HAP-1 (cell line): ENCODE results near the gene TSHZ2.

Source experiments
- DNase-seq, 2 experiments: peaks; one replicate each; pipeline ENCODE4 v3.0.0-alpha.2; 2016 to 2020; ENCODE audit warnings: low spot score in 2 of 2
- H3K27me3 ChIP-seq: fragments of 250-450 bp; sonication (Bioruptor Pico); 2 replicates; pipeline ENCODE4 v1.5.1; 2020; ENCODE audit warnings: low read depth, mild to moderate bottlenecking, moderate library complexity
- H3K36me3 ChIP-seq: fragments of 250-450 bp; sonication (Bioruptor Pico); replicated peaks from 2 replicates; pipeline ENCODE4 v1.5.1; 2020; ENCODE audit warnings: mild to moderate bottlenecking
- H3K4me1 ChIP-seq: fragments of 250-450 bp; sonication (Bioruptor Pico); 2 replicates; pipeline ENCODE4 v1.5.1; 2020; ENCODE audit warnings: mild to moderate bottlenecking
- H3K4me3 ChIP-seq: fragments of 250-450 bp; sonication (Bioruptor Pico); 2 replicates; pipeline ENCODE4 v1.5.1; 2020; ENCODE audit warnings: mild to moderate bottlenecking, moderate library complexity
- H3K9me3 ChIP-seq: fragments of 250-450 bp; sonication (Bioruptor Pico); 2 replicates; pipeline ENCODE4 v1.5.1; 2020; ENCODE audit warnings: mild to moderate bottlenecking, moderate library complexity
- in situ Hi-C: fragments of 300-500 bp; cut with MboI; formaldehyde crosslinking; loops from 3 replicates; pipeline ENCODE4 v1.14.3; 2020; ENCODE audit warnings: low sequenced_read_pairs, inconsistent platforms, mixed read lengths

The TSHZ2 gene

DNA sequence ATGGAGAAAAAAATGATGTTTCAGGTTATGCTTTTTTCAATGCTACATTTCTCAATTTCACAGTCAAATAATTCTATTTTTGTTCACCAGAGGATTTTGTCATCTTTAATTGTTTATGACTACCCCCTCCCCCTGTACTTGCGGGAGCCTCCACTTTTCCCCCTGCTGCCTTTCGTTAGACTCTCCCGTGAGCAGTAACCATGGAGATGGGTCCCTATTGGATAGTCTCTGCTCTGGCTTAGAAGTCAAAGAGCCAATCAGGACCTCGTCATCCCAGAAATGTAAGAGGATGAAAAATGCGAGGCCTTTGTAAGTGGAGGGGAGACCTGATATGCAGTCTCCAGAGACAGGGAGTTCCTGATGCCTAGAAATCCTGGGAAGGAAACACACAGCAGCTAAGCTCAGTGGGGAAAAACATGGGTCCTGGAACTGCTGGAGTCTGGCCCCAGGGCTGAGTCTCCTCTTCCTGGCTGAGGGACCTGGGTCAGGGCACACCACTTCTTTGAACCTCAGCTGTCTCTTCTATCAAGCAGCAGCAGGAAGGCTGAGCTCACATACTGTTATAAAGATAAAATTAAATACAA lies 298.7 kb downstream of the TSHZ2 start:
- no peaks in the 10 kb centered on the region for H3K4me1 ChIP-seq
- no peaks in the 10 kb centered on the region for H3K27me3 ChIP-seq
- H3K4me3 ChIP-seq, result no peak overlapping the region
- no peaks in the 10 kb centered on the region for H3K9me3 ChIP-seq
- in situ Hi-C loops, result no loop called here
- no peak for DNase-seq
- no peaks in the 10 kb centered on the region for H3K36me3 ChIP-seq

DNA sequence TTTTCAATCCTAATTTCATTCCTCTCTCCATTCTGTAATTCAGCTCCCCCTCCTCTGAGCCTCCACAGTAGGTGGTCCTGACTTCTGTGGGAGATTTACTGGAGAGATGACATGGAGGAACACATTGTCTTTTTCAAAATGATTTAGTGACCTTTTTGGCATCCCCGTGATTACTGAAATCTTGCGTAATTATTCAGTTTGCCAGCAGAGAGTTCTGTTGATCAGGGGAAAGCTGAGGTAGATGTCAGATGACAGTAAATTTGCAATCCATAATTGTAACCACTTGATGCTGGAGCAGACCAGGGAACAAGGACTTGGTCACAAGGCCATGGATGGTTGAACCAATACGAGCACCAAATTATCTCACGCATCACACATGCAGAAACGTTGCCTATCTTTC lies 302.2 kb downstream of the TSHZ2 start:
- H3K9me3 ChIP-seq, result no peaks in the 10 kb centered on the region
- H3K4me1 ChIP-seq, result no peaks in the 10 kb centered on the region
- in situ Hi-C loops, result no loop called here
- no peak overlapping the region for H3K4me3 ChIP-seq
- H3K27me3 ChIP-seq, result 0 out of 2 replicates have a peak, but pooled peaks cover 3% of the 10 kb centered on the region
- DNase-seq, result no peak
- no peaks in the 10 kb centered on the region for H3K36me3 ChIP-seq

DNA sequence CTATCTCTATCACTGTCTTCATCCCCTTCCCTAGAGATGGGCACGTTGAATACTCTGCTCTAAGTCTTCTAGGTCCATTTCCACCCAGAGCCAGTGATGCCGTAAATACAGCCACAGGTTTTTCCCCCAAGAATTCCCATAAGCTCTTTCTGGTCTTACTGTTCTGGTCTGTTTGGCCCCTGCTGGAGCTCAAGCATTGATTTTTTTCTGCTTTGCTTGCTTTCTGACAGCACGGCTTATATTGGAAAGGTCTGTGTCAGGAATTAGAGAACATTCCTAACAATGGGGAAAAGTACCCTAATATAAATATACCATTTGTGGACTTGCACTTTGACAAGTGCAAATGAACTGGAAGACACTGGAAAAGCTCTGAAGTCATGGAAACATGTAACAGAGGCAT lies 302.6 kb downstream of the TSHZ2 start:
- in situ Hi-C loops, result no loop called here

DNA sequence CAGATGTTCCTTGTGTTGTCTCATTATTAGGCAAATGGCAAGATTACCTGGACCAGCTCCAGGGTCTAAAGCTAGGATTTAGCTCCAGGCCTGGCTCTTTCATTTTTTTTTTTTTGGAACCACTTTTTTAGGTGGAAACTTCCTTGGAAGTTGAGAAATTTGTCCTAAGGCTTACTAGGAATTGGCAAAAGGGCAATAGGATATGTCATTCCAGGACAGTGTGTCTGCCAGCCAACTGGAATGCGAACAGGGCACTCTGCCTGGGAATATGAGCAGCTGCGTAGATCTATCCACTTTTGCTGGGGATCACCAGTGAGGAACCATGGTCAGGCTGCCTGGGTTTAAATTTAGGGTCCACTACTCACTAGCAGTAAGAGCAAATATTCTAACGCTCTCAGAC lies 304.0 kb downstream of the TSHZ2 start:
- Histone ChIP-seq H3K9me3 (no peaks in the 10 kb centered on the region), H3K4me1 (no peaks in the 10 kb centered on the region), H3K27me3 (0 out of 2 replicates have a peak, but pooled peaks cover 3% of the 10 kb centered on the region), H3K36me3 (no peaks in the 10 kb centered on the region), H3K4me3 (no peak overlapping the region)
- no peak for DNase-seq
- in situ Hi-C loops, result no loop called here

More for the DNA sequence above, 302.6 kb downstream of the TSHZ2 start:
- no peak for DNase-seq
- Histone ChIP-seq H3K4me1 (no peaks in the 10 kb centered on the region), H3K4me3 (no peak overlapping the region), H3K9me3 (no peaks in the 10 kb centered on the region), H3K27me3 (0 out of 2 replicates have a peak, but pooled peaks cover 3% of the 10 kb centered on the region), H3K36me3 (no peaks in the 10 kb centered on the region)

DNA sequence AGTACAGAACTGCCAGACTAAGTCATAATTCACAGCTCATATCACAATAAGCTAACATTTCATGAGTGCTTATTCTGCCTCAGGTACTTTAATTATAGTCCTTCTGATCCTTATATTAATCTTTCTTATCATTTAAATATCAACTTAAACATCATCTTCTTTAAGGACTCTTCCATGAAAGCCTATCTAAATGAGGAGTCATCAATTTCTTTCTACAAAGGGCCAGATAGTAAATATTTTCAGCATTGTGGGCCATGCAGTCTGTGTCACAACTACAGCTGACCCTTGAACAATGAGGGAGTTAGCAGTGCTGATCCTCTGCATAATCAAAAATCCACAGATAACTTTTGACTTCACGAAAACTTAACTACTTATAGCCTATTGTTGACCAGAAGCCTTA lies 306.4 kb downstream of the TSHZ2 start:
- Histone ChIP-seq H3K27me3 (0 out of 2 replicates have a peak, but pooled peaks cover 4% of the 10 kb centered on the region), H3K4me1 (no peaks in the 10 kb centered on the region), H3K36me3 (no peaks in the 10 kb centered on the region), H3K4me3 (no peak overlapping the region), H3K9me3 (no peaks in the 10 kb centered on the region)
- in situ Hi-C loops, result no loop called here
- no peak for DNase-seq

DNA sequence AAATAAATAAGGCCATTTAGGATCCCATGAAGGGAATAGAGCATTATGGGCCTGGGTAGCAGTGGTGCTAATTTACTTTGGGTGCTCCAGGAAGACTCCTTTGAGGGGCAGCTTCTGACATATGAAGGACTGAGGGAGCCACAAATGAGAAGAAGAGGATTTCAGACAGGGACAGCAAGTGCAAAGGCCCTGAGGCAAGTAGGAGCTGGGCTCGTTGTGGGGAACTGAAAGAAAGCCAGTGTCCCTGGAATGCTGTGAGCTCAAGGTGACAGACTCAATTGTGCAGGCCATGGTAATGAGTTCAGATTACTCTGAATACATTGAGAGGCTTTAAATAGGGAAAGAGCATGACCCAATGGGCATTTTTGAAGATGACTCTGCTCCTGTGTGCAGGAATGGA lies 307.6 kb downstream of the TSHZ2 start:
- Histone ChIP-seq H3K4me3 (no peak overlapping the region), H3K4me1 (no peaks in the 10 kb centered on the region), H3K36me3 (no peaks in the 10 kb centered on the region), H3K27me3 (0 out of 2 replicates have a peak, but pooled peaks cover 5% of the 10 kb centered on the region), H3K9me3 (no peaks in the 10 kb centered on the region)
- DNase-seq, result no peak
- in situ Hi-C loops, result no loop called here

DNA sequence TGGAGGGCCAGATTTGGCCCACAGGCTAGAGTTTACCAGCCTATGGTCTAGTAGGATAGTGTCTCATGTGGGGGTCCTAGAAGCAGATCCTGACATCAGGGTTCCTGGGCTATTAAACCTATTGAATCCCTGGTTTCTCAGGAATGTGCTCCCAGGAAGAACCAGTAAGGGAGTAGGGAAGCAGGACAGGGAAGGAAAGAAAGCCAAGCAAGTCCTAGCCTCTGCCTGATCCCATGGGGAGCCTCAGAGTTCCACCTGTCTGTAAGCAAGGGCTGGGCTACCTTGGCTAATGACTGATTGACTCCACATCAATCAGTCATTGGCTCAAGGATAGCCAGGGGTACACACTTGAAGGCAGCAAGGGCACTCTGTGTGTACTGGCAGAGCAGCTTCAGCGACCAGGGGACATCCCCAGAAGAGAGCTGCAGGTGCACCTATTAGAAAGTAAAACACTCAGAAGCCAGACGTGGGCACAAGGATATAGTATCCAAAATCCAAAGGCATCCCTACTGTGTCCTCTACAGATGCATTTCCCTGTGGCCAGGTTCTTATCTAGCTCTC lies 309.5 kb downstream of the TSHZ2 start:
- Histone ChIP-seq H3K27me3 (0 out of 2 replicates have a peak, but pooled peaks cover 6% of the 10 kb centered on the region), H3K36me3 (no peaks in the 10 kb centered on the region), H3K4me3 (no peak overlapping the region), H3K4me1 (no peaks in the 10 kb centered on the region), H3K9me3 (no peaks in the 10 kb centered on the region)
- DNase-seq, result no peak
- in situ Hi-C loops, result no loop called here

DNA sequence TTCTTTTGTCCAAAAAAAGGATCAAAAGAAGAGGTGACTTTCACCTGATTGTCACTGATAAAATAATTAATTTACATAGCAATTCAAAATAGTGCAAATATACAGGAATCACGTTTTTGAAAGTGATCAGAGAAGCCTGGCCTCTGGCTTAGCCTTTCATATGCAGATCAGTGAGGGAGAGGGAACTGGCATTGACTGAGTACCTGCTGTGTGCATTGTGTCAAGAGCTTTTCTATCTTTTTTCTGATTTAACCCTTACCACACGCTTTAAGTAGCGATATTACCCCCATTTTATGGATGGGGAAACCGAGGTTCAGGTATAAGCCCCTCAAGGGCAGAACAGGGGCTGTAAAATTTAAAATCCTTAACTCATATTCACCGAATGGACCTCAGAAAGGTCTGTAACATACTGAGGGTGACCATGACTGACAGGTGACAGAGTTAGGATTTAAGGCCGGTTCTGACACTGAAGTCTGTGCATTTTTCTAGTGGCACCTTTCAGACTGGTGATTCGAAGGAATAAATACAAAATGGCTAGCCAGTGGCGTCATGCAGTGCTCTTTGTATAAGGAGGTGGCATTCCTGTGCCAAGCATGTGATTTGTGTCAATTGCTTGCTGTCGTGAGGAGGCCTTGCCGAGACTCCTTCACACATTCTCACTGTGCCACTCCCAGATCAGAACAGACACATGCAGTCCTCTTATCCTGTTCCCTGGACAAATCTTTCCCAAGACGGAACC lies 310.2 kb downstream of the TSHZ2 start:
- H3K4me3 ChIP-seq, result no peak overlapping the region
- no peaks in the 10 kb centered on the region for H3K4me1 ChIP-seq
- H3K9me3 ChIP-seq, result no peaks in the 10 kb centered on the region
- H3K27me3 ChIP-seq, result 0 out of 2 replicates have a peak, but pooled peaks cover 6% of the 10 kb centered on the region
- H3K36me3 ChIP-seq, result no peaks in the 10 kb centered on the region
- in situ Hi-C loops, result no loop called here
- DNase-seq, result peak in 1 of 2 experiments; percentile 17

DNA sequence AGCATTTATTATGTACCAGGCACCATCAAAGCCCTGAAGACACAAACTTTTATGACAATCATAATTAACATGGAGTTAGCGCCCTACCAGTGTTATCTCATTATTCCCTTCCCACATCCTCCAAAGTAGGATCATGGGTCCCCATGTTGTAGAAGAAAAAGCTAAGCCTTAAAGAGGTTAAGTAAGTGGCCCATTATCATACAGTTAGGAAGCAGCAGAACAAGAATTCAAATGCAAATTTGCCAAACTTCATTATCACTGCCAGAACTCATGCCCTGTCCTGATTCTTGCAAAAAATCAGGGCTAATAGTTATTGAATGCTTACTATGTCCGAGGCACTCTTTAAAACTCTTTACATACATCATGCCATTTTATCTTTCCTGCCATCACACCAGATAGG lies 310.9 kb downstream of the TSHZ2 start:
- Histone ChIP-seq H3K4me1 (no peaks in the 10 kb centered on the region), H3K4me3 (no peak overlapping the region), H3K27me3 (0 out of 2 replicates have a peak, but pooled peaks cover 6% of the 10 kb centered on the region), H3K9me3 (no peaks in the 10 kb centered on the region), H3K36me3 (no peaks in the 10 kb centered on the region)
- in situ Hi-C loops, result no loop called here
- DNase-seq, result no peak

DNA sequence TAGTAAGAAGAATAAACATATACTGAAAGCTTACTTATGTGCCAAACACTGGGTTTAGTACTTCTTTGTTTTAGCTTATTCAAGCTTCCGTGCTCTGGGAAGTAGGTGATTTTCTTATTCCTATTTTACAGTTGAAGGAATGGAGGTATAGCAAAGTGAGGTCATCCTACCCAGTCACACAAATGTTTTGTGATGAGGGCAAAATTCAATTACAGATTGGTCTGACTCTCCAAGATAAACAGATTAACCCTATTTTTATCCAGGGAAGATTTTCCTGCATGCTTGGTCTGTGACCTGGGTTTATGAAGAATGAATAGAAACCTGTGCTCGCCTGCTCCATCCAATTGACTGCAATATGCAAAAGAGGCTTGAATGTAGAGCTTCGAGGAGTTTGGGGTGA lies 311.4 kb downstream of the TSHZ2 start:
- no peak for DNase-seq
- no peaks in the 10 kb centered on the region for H3K9me3 ChIP-seq
- H3K4me1 ChIP-seq, result no peaks in the 10 kb centered on the region
- no peak overlapping the region for H3K4me3 ChIP-seq
- no peaks in the 10 kb centered on the region for H3K36me3 ChIP-seq
- in situ Hi-C loops, result no loop called here
- 0 out of 2 replicates have a peak, but pooled peaks cover 6% of the 10 kb centered on the region for H3K27me3 ChIP-seq

DNA sequence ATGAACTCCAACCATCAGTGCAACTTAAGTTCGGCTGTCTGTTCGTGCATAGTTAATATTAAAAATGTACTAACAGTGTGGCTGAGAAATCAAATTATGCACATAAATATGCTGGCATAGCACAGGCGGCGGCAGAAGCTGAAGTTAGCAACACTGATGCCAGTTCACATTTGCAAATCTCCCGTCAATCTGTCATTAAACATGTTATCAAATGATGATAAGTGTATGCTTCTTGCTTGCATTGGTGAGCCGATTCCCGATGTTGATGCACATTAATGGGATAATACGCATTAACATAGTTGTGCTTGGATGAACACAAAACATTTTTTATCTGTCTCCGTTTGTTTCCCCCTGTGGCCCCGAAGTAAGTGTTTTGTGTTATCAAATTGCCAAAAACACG lies 312.1 kb downstream of the TSHZ2 start:
- Histone ChIP-seq H3K4me3 (no peak overlapping the region), H3K36me3 (no peaks in the 10 kb centered on the region), H3K9me3 (no peaks in the 10 kb centered on the region), H3K4me1 (no peaks in the 10 kb centered on the region), H3K27me3 (0 out of 2 replicates have a peak, but pooled peaks cover 6% of the 10 kb centered on the region)
- in situ Hi-C loops, result no loop called here
- DNase-seq, result no peak

DNA sequence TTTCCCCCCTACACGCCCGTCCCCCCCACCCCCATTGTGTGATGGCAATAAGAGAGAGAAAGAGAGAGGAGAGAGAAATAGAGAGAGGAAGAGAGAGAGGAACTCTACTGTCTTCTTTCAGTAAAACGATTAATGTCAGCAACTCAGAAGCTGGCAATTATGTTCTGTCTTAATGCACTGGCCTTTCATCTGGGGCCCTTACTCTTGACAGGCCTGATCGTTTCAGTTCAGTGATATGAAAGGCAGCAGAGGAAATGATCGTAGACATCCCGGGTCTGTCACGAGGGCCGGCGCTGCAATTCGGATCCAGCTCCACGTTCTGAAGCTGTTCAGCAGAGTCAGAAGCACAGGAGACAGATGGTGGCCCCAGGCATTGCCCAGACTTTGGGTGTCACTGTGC lies 312.5 kb downstream of the TSHZ2 start:
- no peaks in the 10 kb centered on the region for H3K9me3 ChIP-seq
- no peak for DNase-seq
- H3K27me3 ChIP-seq, result 0 out of 2 replicates have a peak, but pooled peaks cover 6% of the 10 kb centered on the region
- H3K36me3 ChIP-seq, result no peaks in the 10 kb centered on the region
- H3K4me1 ChIP-seq, result no peaks in the 10 kb centered on the region
- no peak overlapping the region for H3K4me3 ChIP-seq
- in situ Hi-C loops, result no loop called here

DNA sequence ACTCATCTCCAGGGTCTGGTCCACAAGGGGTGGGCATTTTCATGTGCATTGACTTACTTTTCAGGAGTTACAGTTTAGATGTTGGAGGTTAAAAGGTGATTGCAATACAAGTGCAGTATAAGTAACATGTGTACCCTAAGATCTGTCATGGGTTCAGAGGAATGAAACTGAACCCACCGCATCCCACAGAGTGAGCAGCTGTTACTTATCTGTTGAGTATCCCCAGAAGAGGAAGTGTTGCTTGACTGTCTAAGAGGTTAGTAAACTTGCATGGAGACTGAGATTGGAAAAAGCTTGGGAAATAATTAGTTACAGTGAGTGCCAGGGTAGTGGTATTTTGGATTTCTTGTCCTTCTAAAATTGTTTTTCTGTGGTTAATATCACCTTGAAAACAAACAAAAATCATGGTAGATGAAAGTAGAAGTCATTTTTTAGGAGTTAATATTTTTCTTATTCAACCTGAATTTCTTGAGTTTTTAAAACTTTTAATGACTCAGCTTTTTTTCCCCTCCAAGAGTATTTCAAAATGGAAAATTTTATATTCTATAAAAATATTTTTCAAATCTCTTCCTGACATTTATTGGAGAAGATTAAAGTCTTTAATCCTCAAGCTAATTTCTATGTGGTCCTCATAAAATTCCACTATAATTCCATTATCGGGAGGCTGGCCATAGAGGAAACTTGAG lies 315.3 kb downstream of the TSHZ2 start:
- no peak for DNase-seq
- Histone ChIP-seq H3K27me3 (0 out of 2 replicates have a peak, but pooled peaks cover 6% of the 10 kb centered on the region), H3K36me3 (no peaks in the 10 kb centered on the region), H3K4me1 (no peaks in the 10 kb centered on the region), H3K9me3 (no peaks in the 10 kb centered on the region), H3K4me3 (no peak overlapping the region)
- in situ Hi-C loops, result no loop called here

DNA sequence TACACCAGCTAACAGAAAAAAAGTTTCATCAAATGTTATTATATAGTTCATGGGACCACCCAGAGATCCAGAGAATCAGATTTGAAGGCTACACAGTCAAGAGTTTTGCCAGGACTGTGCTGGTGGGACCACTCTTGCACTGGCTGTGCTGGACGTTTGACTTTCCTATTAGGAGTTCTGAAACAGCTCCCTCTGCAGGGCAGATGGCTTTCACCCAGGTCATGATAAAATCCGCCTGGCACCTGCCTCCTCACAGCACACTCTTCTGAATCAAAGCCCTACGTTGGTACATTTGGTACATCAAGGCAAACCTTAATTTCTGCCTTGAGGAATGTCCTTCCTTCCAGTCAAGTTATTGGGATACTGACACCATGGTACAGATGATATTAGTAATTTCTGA lies 319.4 kb downstream of the TSHZ2 start:
- Histone ChIP-seq H3K4me1 (no peaks in the 10 kb centered on the region), H3K4me3 (no peak overlapping the region), H3K36me3 (no peaks in the 10 kb centered on the region), H3K27me3 (no peaks in the 10 kb centered on the region; the same call in none of the 2 replicates), H3K9me3 (no peaks in the 10 kb centered on the region)
- peak in 1 of 2 experiments; percentile 39 for DNase-seq
- in situ Hi-C loops, result no loop called here
